PFSK-1 (cell line): ENCODE results near the gene ITFG2.

ENCODE experiments used
- FOXP2 ChIP-seq: optimal IDR thresholded peaks from 2 replicates; pipeline ENCODE3; 2011; ENCODE audit warnings: borderline replicate concordance, control low read depth, inconsistent platforms; ENCODE audit not compliant: insufficient read depth; ENCODE audit errors: extremely low read length, extremely low read depth
- POLR2AphosphoS5 ChIP-seq: IDR thresholded peaks from 2 replicates; pipeline ENCODE4 v1.6.1; 2012; ENCODE audit warnings: low read depth, mild to moderate bottlenecking, control low read depth, low read length, moderate library complexity
- TAF1 ChIP-seq: IDR thresholded peaks from 2 replicates; pipeline ENCODE4 v1.6.1; 2012; ENCODE audit warnings: low read length, control low read depth, borderline replicate concordance; ENCODE audit not compliant: insufficient read depth

- TF ChIP-seq POLR2AphosphoS5: no peak
- TF ChIP-seq TAF1: no peak
- TF ChIP-seq FOXP2: no peak
Observed at GRCh38 chr12:2792671-2793500, 19.6 kb upstream of the ITFG2 start.
